HG03025 (cell line): ENCODE measurements around the gene GLRX2.
"Not testable (repeated sequence)": the region's sequence is repeated elsewhere in the genome, so short reads cannot be mapped to it uniquely, and the experiment has no call there.

Source experiments
- ATAC-seq: cut with Tn5 transposase; IDR thresholded peaks from one replicate; pipeline ENCODE4 v1.9.1; 2021; ENCODE audit warnings: mild to moderate bottlenecking, moderate library complexity; ENCODE audit not compliant: unreplicated experiment, low FRiP score

The GLRX2 gene

DNA sequence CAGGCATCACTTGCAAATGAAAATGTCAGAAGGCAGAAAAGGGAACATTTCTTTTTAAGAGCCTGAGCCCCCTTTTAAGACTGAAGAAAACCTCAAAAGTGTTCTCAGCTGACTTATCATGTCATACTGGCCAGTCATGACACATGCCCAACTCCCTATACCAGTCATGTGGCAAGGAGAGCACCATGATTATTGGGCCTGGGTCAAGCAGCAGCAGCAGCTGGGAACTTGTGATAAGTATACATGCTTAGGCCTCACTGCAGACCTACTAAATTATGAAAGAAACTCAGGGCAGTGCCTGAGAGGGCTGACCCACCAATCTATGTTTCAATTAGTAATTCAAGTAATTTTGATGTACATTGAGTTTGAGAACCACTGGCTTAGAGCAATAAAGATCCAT is 37.2 kb downstream of the GLRX2 start:
- ATAC-seq = no peak

DNA sequence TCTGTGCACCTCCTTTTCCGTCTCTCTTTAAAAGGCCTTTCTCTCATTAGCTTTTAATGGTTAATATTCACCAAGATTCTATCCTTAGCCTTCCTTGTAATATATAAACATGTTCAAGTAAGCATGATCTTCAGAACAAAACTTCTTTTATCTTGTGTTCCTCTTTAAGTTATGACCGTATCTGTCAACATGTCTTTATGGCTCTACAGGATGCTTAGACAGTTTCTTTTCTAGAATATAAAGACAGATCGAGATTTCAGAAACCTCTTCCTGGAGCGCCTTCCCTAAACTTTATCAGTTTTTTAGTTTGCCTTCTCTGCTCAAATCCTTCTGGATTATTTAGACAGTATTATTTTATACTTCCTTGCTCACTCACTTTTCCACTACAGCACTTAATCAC is 38.6 kb downstream of the GLRX2 start:
- ATAC-seq = peak; percentile 47

DNA sequence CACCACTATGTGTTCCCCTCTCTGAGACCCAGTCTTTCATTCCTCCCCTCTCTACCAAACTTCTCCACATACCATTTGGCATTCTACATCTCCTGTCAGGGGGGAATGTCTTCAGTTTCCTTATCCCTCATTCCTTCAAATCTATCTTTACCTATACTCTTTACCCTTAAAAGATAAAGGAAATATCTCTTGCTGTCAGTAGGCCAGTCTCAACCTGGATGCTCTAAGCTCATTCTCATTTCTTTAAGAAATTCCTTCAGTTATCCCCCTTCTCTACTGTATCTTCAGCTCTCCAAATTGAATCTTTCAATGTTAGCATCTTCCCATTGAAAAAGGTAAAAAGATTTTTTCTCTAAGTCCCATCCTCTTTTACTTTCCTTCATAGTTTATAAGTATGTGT is 39.3 kb downstream of the GLRX2 start:
- ATAC-seq = no peak

- ATAC-seq = no peak
These were observed 42.3 kb downstream of the GLRX2 start for GRCh38 chr1:193062698-193063463.

DNA sequence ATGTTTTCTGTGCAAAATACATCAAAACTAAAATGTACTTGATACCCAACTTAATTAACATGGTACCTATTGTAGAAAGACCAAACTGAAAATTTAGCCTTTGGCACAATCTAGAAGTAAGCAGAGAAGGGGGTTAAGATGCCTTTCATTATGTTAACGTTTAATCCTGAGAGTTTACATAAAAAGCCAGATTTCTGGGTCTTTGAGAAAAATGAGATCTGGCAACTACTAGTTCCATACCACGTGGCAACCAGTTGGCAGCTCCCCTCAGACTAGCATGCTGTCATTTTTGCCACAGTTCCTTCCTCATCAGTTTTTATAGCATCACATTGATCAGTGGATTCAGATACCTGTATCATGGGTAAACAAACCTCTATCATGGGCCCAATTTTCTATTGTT is 44.3 kb downstream of the GLRX2 start:
- ATAC-seq = no peak

GRCh38 chr1:193060406-193060805 is 44.8 kb downstream of the GLRX2 start:
- no peak for ATAC-seq

DNA sequence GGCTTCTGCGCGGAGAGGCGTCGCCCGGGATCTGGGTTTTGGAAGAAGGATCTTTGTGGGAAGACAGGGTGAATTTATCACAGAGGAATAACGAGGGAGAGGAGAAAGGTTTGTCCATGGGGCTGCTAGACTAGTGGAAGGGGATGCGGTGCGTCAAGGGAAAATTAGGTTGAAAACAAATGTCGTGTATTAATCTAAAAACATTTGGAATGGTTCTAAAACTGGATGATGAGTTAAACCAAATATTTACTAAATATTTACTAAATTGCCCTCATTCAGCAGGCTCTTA is 45.2 kb downstream of the GLRX2 start:
- ATAC-seq = no peak

DNA sequence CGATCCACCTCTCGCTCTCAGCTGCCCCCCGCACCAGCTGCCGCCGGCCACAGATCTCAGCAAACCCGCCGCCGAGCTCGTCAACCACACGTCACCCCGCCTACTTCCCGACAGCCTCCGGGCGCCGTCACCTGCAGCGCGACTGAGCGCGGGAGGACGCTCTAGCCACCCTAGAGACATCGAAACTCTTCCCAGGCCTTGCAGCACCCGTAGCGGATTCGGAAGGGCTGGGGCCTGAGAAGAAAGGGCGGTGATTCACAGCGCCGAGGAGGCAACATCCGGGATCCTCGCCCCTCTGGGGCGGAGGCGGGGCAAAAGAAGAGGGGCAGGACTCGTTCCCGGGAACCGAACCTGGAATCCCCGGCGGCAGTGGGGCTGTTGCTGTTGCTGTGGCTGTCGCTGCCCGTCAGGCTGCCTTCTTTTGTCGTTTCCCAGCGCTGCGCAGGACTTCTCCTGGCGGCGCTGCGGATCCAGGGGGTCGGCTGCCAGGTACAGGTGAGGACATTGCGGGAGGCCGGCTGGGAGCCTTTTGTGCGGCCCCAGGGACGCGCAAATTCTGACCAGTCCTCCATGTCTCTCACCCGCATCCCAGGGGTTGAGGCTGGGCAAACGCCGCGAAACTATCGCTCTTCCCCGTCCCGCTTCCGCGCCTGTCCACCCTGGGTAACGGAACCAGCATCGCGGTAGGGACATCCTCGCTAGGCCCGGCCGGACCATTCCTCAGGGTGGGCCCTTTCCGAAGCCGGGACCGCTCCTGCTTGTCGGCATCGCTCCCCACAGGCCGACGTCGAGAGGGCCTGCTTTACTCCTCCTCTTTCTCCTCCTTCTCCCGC is 45.7 kb downstream of the GLRX2 start, which contains the start of the genes RO60 and UCHL5:
Gene RO60, plus strand, starts transcription at position 331 of the 833 bp plus-strand sequence. CDS start 9,443 bp downstream, outside the sequence.
Gene UCHL5, minus strand, starts transcription at position 79 of the 833 bp plus-strand sequence. CDS start 100 bp downstream, outside the sequence.
- ATAC-seq = peak; percentile 91

DNA sequence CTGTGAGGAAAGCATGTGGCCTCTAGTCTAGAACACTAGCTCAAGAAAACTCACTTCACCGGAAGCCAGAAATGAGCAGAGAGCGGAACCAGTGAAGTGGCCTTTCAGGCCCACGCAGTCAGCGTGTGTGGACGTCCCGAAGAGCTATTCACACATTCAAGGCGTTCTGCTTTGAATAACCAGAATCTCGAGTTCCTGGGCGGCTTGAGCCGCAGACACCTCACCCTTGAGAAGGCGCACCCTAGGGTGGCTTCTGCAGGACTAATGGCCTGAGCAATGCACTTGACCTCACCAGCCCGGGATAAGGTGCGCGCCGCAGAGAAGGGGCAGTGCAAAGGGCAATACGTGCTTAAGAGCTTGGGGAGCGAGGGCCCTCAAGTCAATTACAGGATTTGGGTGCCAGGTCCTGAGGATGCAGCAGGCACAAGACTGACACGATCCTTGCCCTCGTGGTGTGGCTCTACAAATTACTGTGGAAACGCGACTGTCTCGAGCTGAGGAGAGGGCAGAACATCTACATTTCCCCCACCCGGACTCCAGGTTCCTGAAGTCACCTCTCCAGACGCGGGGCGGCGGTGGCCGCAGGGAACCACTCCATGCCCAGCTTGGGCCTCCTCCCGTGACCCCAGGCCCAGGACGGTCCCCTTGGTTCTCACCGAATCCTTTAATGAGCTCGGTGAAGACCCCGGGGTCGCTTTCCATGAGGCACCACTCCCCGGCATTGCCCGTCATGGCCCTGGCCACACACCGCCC is 46.5 kb downstream of the GLRX2 start:
- ATAC-seq = peak; percentile 50

- no peak for ATAC-seq
These were observed 51.0 kb downstream of the GLRX2 start for GRCh38 chr1:193054169-193054675.

DNA sequence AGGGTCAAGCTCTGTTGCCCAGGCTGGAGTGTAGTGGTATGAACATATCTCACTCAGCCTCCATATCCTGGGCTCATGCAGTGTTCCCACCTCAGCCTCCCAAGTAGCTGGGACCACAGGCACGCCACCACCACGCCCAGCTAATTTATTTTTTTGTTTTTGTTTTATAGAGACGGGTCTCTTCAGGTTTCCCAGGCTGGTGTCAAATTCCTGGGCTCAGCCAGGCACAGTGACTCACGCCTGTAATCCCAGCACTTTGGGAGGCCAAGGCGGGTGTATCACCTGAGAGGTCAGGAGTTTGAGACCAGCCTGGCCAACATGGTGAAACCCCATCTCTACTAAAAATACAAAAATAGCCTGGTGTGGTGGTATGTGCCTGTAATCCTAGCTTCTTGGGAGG is 56.3 kb downstream of the GLRX2 start:
- ATAC-seq = not testable (repeated sequence)
